ENCODE results near the gene TUB. TPM values are rescaled to one million over a fixed set of nuclear protein-coding genes. Genes with fewer than 3 reads are reported as not detected.

TUB gene
- polyA plus RNA-seq, 4 donors: 22.2 to 24.6 (median 23.5) TPM

GRCh38 chr11:8087756-8088155, 6.7 kb downstream of the TUB start:
- no peak for DNase-seq (ENCODE audit: low read depth in 4 of 4, low spot score in 3 of 4)

DNA sequence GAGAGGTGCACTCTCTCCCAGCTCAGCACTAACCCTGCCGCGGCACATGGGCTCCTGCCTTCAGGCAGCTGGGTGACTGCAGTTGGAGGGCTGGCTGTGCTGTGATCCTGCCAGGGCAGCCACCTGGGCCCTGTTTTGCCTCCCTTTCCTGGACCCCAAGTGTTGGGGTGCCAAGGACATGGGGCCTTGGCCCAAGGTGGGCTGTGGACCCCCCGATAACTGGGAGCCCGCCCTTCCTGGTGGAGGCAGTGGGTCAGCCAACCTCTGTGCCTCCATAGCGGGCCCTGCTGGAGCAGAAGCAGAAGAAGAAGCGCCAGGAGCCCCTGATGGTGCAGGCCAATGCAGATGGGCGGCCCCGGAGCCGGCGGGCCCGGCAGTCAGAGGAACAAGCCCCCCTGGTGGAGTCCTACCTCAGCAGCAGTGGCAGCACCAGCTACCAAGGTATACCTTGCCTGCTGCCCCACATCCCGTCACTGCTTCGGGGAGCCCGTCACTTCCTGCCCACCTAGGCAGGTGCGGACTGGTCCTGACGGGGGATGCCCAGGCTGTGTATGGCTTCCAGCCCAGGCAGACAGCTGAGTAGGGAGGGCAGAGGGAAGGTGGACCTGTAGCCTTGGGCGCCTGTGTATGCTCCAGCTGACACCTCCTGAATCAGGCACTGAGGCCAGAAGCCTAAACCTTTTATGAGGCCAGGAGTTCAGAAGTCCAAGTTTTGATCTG, 8.9 kb downstream of the TUB start:
- no peak for DNase-seq (ENCODE audit: low read depth in 4 of 4, low spot score in 3 of 4)

DNA sequence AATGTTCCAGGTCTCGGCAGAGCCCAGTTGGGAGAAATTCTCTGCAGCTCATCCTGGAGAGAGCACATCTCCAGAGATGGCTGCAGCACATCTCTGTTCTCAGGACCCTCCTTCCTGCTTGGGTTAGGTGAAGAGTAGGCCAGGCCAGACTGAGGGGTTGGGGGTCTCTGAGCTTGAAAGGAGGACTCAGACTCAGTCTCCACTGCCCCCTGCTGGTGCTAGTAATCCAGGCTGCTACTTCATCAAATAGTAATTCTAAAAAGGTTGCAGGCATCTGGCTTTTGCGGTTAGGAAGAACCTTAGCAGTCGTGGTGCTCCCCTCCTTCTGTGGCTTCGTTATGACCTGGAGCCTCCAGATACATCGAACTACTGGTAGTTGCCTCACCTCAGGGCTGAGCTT, 9.7 kb downstream of the TUB start:
- DNase-seq (ENCODE audit: low read depth in 4 of 4, low spot score in 3 of 4): no peak

- no peak for DNase-seq (ENCODE audit: low read depth in 4 of 4, low spot score in 3 of 4)
Observed at GRCh38 chr11:8091721-8092120, 10.7 kb downstream of the TUB start.

- DNase-seq (ENCODE audit: low read depth in 4 of 4, low spot score in 3 of 4): no peak
Observed at GRCh38 chr11:8092587-8093424, 11.8 kb downstream of the TUB start.

DNA sequence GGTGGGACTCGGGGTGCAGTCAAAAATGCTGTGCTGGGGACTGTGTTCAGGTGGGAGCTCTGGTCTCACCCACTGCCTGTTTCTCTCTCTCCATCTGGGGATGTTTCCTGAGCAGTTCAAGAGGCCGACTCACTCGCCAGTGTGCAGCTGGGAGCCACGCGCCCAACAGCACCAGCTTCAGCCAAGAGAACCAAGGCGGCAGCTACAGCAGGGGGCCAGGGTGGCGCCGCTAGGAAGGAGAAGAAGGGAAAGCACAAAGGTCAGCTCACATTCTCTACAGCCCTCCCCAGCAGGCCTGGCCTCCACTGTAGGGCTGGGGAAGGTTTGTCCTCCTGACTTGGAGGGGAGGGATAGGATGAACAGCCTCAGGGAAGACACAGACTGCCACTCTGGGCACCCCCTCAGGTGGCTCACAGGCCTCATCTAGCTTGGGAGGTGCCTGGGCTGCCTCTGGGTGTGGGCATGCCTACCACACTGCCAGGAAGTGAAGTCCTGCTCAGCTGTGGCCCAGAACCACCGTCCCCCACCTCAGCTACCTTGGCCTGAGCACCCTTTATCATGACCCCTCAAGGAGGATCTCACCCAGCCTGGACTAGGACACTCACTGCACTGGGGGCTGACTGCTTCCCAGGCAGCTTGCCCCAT, 13.0 kb downstream of the TUB start:
- DNase-seq (ENCODE audit: low read depth in 4 of 4, low spot score in 3 of 4): no peak

DNA sequence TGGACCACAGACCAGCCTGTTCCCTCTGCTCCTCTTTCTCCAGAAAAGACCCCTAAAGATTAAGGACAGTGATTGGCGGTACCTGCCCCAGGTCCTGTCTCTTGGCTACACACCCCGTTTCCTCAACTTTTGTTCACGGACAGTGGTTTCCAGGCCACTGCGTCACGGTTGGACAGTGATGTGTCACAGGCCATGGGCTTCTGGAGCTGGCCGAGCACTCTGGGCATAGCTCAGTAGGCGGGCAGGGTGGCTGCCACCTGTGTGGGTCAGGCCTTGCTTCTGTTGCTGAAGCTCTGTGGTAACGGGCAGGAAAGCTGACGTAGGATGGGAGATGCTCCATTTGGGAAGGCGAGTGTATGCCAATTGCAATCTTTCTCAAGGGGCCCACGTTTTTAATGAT, 13.6 kb downstream of the TUB start:
- no peak for DNase-seq (ENCODE audit: low read depth in 4 of 4, low spot score in 3 of 4)

- no peak for DNase-seq (ENCODE audit: low read depth in 4 of 4, low spot score in 3 of 4)
Observed at GRCh38 chr11:8095371-8095770, 14.4 kb downstream of the TUB start.

DNA sequence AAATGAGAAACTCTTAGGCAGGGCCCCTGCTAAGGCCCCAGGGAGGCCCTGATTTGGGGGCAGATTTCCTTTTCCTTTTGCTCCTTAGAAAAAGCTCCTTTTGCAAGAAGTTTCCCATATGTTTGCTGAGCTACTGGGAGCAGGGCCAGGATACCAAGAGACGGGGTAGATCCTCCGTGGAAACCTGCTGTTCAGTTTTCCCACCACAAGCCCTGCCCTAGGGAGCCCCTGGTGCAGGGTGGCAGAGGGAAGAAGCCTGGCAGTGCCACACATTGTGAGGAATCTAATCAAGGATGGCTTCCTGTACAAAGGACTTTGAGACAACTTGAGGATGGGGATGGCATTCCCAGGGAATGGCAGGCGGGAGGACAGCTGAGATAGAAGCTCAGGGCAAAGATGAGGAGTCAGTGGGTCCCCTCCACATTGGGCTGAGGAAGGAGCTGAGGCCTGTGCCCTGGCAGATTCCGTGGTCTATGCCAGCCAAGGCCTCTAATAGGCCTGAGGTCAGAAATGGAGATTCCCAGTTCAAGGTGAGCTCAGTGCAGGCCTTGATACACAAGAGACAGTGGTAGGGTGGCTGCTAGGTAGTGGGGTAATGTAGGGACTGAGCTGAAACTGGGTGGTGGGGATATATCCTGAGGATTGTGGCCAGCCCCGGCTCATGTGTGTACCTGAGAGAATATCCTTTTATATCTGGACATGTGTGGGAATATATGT, 15.0 kb downstream of the TUB start:
- DNase-seq (ENCODE audit: low read depth in 4 of 4, low spot score in 3 of 4): no peak

- no peak for DNase-seq (ENCODE audit: low read depth in 4 of 4, low spot score in 3 of 4)
Observed at GRCh38 chr11:8096575-8096974, 15.6 kb downstream of the TUB start.

DNA sequence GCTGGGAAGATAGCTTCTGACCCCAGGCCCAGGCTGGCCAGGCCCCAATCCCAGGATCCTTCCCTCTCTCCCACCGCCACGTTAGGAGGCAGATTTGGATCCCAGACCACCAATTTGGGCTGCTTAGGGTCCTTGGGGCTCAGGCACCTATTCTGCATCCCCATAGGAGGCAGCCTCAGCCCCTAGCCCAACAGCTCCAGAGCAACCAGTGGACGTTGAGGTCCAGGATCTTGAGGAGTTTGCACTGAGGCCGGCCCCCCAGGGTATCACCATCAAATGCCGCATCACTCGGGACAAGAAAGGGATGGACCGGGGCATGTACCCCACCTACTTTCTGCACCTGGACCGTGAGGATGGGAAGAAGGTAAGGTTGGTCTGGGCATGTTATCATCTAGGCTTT, 16.1 kb downstream of the TUB start:
- no peak for DNase-seq (ENCODE audit: low read depth in 4 of 4, low spot score in 3 of 4)

DNA sequence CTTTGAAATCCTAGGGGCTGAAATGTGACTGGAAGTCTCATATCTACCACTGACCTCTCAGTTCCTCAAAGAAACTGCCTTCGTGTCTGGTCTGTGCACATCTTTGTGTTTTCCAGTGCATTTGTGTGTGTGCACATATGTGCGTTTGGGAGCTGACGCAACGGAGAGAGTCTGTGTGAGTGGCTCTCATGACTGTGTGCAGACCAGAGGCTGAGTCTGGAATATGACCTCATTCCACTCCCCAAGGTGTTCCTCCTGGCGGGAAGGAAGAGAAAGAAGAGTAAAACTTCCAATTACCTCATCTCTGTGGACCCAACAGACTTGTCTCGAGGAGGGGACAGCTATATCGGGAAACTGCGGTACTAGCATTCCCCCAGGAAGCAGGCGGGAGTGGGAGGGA, 16.5 kb downstream of the TUB start:
- DNase-seq (ENCODE audit: low read depth in 4 of 4, low spot score in 3 of 4): no peak

GRCh38 chr11:8097926-8098325, 16.9 kb downstream of the TUB start:
- DNase-seq (ENCODE audit: low read depth in 4 of 4, low spot score in 3 of 4): no peak

DNA sequence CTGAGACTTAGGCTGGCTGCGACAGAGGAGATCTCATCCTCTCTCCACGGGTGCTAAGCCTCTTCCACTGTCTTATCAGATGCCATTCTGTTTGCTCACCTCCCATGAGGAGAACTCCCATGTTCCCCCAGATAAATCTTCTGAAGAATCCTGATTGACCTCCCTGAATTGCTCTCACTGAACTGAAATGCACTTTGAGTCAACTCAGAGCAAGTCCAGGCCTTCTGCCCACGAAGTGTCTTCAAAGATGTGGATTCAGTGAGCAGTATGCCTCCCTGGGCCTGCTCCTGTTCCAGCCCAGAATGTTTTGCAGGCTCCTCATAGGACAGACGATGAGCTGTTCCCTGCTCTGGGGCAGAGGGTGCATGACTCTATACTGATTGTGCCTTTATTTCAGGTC, 17.4 kb downstream of the TUB start:
- no peak for DNase-seq (ENCODE audit: low read depth in 4 of 4, low spot score in 3 of 4)

- no peak for DNase-seq (ENCODE audit: low read depth in 4 of 4, low spot score in 3 of 4)
Observed at GRCh38 chr11:8098879-8099278, 17.9 kb downstream of the TUB start.

DNA sequence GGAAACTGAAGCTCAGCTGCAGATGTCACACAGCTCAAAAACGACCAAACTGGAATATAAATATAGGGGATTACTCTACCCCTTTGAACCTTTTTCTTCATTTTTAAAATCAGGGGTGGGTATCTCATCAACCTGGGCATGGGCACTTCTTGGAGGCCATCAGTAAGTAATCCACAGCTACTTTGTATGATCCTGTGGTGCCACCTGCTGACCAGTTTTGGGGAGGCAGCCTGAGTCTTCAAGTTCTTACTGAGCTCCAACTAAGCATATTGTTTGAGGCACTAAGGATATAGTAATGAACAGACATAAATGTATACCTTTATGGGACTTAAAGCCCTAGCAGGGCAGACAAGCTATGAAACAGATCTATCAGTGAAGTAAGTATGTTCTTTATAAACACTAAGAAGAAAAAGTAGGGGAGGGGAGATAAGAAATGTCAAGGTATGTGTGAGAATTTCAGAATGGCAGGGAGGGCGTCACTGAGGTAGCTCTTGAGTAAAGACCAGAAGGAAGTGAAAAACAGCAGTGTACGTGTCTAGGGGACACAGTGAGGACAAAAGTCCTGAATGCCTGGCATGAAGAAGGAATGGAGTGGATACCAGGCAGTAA, 18.4 kb downstream of the TUB start:
- DNase-seq (ENCODE audit: low read depth in 4 of 4, low spot score in 3 of 4): peak in 1 of 4 donors; percentile 56

DNA sequence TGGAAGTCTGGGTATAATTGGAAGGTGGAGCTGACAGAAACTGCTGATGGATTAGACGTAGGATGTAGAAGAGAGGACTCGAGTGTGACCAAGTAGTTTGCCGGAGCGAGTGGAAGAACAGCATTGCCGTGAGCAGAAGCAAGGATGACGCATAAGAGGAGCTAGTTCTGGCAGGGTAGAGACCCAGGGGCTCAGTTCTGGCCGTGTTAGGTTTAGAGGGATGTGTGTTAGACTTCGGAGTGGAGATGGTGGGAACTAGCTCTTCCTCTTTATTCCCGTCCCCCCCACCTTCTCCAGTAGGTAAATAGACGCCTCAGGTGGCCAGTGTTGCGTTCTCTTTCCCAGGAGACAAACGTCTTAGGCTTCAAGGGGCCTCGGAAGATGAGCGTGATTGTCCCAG, 19.1 kb downstream of the TUB start:
- no peak for DNase-seq (ENCODE audit: low read depth in 4 of 4, low spot score in 3 of 4)

- DNase-seq (ENCODE audit: low read depth in 4 of 4, low spot score in 3 of 4): no peak
Observed at GRCh38 chr11:8100605-8101004, 19.6 kb downstream of the TUB start.

DNA sequence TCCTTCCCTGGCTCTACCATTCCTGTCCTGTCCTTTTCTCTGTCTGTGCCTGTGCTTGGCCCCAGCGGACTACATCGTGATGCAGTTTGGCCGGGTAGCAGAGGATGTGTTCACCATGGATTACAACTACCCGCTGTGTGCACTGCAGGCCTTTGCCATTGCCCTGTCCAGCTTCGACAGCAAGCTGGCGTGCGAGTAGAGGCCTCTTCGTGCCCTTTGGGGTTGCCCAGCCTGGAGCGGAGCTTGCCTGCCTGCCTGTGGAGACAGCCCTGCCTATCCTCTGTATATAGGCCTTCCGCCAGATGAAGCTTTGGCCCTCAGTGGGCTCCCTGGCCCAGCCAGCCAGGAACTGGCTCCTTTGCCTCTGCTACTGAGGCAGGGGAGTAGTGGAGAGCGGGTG, 20.4 kb downstream of the TUB start:
- no peak for DNase-seq (ENCODE audit: low read depth in 4 of 4, low spot score in 3 of 4)

DNA sequence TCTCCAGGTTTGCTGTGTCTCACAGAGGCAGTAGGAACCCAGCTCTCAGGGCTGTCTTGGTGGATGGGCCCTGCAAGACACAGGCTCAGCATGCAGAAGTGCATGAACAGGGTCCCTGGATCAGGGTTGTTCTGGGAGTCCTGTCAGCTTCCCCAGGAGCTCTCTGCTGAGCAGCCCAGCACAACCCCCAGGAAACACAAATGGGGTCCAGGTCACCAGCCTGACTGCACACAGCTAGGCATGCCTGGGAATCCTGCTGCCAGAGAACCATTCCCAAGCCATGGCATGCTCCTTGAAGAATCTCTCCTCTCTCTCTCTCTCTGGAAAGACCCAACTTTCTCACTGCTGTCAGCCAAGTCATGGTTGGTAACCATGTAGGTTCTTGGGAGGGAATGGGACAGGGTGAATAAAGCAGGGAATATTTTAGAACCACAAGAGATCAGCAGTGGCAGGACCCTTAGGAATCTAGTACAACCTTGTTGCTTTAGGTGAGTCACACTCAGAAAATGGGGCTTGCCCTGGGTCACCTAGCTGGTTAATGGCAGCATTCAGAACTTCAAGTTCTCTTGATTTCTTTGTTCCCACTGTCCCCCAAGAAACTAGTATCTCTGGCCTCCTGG, 21.4 kb downstream of the TUB start:
- DNase-seq (ENCODE audit: low read depth in 4 of 4, low spot score in 3 of 4): no peak
